T-helper 9 cell (primary cell): ENCODE results near the gene PSME3IP1.
"Not testable (repeated sequence)": the region's sequence is repeated elsewhere in the genome, so short reads cannot be mapped to it uniquely, and the experiment has no call there.

Source experiments
- DNase-seq: peaks from one replicate; pipeline ENCODE4 v3.0.0-alpha.2; 2020

The PSME3IP1 gene

DNA sequence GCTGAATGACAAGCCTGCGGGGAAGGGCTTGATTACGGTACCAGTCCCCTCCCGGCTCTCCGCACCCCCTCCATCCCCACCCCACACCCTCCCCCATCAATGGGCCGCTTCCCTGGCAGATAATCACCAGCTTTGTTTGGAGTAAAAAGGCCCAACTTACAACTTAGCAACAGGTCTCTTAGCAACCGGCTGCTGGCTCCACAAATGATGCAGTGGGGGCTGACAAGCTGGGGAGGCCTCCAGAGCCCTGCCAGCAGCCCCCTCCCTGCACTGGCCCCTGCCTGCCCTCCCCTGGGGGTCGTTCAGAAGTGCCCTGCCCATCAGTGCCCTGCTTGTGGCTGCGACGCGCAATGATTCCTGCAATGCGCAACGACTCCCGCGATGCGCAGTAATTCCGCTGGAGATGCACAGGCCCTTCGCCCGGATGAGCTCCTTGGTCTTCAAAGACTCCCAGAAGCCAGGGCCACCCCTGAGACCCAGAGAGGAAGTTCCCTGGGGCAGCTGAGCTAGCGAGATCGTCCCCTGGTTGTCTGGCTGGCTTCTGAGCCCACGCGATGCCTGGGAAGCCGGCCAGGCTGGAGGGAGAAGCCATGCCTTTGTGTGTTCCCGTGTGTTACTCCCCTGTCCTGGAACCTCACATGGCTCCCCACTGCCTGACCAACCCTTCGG, 70.2 kb downstream of the PSME3IP1 start:
- no peak for DNase-seq

DNA sequence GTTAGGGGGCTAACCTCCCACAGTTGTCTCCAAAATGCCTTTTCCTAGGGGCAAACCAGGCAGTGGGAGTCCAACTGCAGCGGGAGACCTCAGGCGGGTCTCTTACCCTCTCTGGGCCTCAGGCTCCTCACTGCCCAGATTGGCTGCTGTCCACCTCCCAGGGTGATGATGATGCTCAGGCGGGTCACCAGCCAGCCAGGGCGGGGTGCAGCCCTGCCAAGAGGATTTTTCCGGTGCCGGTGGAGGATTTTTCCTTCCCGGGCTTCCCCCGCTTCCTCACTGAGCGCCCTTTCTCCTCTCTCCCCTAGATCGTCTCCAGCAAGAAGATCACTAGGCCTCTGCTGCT, 70.7 kb downstream of the PSME3IP1 start:
- no peak for DNase-seq

DNA sequence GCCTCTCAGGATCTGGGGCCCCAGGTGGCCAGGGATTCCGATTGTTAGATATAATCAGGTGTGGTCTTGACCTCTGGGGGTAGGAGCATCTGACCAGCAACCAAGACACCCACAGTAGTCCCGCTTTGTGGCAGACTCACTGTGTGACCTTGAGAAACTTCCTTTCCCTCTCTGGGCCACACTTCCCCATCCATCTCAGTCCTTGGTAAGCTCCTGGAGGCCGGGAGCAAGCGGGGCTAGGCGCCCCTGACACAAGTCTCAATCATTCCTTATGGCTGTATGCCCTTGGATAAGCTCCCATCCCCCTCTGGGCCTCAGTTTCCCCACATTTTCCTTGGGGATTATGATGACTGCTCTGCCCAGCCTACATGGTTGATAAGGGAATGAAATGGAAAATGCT, 72.2 kb downstream of the PSME3IP1 start:
- no peak for DNase-seq

GRCh38 chr16:57113042-57113453, 72.8 kb downstream of the PSME3IP1 start:
- no peak for DNase-seq

DNA sequence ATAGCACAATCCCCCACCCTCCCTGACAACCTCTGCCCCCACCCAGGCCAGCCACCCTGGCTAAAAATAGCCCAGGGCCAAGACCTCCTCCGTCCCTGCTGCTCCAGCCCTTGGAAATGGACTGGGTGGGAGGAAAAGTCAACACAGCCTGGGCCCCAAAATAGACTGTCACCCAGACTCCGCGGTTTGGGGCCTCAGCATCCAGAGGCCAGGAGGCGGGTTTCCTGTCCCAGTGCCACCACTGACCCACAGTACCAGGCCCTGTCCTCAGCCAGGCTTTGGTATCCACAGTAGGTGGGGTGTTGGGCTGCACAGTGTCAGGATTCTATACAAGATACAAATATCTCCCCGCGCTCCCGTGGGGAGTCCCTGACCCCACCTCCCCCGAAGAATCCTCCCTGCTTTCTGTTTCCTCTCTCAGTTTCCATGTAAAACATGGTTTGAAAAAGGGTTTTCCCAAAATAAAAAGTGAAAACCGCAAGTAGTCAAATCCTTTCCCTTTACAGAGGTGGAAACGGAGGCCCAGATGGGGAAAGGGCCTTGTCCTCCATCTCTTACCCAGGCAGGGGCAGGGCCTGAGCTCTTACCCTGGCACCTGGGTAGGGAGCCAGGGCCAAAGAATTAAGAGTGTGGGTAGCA, 73.3 kb downstream of the PSME3IP1 start:
- DNase-seq = no peak

- no peak for DNase-seq
Observed at GRCh38 chr16:57111420-57111819, 74.4 kb downstream of the PSME3IP1 start.

DNA sequence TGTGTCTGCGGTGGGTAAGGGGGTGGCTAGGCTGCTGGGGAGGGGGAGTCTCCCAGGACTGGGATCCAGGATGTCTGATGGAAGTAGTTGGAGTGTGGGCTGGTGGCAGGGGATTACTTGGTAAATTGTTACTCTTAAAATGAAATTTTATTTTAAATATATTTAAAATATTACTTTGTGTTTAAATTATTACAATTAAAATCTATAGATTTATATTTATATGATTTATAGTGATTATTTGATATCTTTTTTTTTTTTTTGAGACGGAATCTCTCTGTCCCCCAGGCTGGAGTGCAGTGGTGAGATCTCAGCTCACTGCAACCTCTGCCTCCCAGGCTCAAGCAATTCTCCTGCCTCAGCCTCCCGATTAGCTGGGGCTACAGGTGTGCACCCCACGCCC, 74.9 kb downstream of the PSME3IP1 start:
- no peak for DNase-seq

DNA sequence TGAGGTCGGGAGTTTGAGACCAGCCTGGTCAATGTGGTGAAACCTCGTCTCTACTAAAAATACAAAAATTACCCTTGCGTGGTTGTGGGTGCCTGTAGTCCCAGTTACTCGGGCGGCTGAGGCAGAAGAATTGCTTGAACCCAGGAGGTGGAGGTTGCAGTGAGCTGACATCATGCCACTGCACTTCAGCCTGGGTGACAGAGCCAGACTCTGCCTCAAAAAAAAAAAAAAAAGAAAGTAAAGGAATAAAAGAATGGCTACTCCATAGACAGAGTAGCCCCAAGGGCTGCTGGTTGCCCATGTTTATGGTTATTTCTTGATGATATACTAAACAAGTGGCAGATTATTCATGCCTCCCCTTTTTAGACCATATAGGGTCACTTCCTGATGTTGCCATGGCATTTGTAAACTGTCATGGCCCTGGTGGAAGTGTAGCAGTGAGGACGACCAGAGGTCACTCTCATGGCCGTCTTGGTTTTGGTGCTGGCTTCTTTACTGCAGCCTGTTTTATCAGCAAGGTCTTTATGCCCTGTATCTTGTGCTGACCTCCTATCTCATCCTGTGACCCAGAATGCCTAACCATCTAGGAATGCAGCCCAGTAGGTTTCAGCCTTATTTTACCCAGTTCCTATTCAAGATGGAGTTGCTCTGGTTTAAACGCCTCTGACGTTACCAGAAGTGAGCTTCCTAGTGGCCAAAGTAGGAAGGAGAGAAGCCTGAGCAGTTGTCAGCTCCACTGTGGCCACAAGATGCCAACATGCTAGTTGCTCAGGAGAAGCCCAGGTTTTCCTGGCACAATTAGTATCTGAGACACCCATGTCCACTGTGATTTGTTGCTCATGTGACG, 76.4 kb downstream of the PSME3IP1 start:
- not testable (repeated sequence) for DNase-seq

GRCh38 chr16:57108432-57108831, 77.4 kb downstream of the PSME3IP1 start:
- DNase-seq = no peak

DNA sequence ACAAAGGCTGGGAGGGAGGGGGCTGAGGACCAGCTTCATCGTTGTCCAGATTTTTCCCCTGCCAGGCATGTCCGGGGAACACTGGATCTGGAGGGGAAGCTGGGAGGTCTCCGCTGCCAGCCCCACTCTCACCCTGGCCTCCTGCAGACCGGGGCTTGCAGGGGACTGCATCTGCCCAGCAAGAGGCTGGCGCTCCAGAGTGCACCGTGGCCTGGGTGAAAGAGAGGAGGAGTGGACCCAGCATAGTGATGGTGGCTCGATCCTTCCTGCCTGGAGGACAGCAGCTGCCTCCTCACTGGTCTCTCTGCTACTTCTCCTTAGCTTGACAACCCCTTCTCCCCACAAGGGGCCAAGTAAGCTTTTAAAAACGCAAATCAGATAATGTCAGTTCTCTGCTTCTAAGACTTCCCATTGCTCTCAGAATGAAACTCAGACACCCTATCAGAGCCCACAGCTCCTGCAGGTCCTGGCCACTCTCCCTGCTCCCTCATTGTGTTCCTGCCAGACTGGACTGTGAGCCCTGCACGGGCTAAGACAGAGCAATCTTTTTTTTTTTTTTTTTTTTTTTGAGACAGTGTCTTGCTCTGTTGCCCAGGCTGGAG, 78.4 kb downstream of the PSME3IP1 start:
- DNase-seq = no peak

DNA sequence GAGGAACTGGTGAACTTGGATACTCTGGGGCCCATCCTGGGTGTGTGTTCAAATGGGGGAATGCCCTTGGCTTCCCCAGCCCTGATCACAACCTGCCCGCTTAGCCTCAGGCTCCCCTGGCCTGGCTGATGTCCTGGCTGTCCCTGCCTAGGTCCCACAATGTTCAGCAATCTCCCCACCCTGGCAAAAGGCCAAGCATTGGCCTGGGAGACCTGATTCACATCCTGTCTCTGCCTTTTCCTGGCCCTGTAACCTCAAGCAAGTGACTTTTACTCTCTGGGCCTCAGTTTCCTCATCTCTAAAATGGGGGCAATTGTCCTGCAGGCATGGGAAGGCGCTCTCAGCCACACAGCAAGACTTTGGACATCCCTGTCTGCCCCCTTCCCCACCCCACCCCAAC, 79.1 kb downstream of the PSME3IP1 start:
- no peak for DNase-seq

- no peak for DNase-seq
Observed at GRCh38 chr16:57105184-57105583, 80.7 kb downstream of the PSME3IP1 start.

- no peak for DNase-seq
Observed at GRCh38 chr16:57104706-57105105, 81.1 kb downstream of the PSME3IP1 start.

DNA sequence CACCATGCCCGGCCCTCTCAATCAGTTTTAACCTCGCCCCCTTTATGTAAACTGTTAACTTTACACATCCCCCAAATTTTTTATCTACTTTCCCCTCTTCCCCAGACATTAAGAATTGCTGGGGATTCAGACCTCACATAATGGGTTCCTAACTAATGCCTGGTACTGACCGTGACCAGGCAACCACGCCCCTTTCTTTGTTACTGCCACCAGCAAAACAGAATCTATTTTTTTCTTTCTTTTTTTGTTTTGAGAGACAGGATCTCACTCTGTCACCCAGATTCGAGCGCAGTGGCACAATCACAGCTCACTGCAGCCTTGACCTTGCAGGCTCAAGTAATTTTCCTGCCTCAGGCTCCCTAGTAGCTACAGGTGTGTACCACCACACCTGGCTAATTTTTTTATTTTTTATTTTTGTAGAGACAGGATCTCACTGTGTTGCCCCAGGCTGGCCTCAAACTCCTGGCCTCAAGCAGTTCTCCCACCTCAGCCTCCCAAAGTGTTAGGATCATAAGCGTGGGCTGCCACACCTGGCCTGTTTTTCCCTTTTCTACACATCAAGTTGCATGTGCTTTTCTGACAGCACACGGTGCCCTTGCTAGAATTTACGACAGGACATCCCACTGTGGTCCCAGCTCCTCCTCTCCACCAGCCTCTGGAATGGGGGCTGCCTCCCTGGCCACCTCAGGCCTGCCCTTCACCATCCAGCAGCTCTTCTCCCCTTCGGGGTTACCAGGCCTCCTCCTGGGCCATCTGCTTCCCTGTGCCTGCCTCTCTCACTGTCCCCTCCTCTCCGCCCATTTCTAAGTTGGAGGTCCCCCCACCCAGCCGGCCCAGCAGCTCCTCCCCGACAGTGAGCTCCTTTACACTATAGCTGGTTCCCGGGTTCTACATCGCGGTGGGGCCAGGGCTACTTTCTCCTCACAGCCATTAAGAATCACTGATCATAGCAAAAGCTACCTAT, 82.7 kb downstream of the PSME3IP1 start:
- no peak for DNase-seq
